Measurements from ENCODE around the gene PDXP.
"Not testable (repeated sequence)": the region's sequence is repeated elsewhere in the genome, so short reads cannot be mapped to it uniquely, and the experiment has no call there.

Gene PDXP

GRCh38 chr22:37647317-37647716, 11.2 kb upstream of the PDXP start:
- DNase-seq: no peak

DNA sequence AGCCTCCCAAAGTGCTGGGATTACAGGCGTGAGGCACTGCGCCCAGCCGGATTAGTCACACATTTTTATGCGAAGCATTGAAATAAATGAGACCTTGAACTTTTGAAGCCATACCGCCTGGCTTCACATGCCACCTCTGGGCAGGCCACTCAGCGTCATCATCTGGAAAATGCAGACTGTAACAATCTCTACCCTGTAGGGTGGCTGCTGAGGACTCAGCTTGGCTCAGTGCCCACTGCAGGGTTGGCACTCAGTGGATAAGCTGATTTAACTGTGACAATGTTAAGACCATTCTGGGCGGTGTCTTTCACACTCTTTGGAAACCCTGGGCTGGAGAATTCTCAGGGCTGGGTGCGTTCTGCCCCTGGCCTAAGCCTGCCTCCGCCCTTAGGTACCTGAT, 10.6 kb upstream of the PDXP start:
- no peak for DNase-seq

- no peak for DNase-seq
Measured at GRCh38 chr22:37650463-37651136, 7.9 kb upstream of the PDXP start.

- no peak for DNase-seq
Measured at GRCh38 chr22:37654563-37655251, 3.8 kb upstream of the PDXP start.

DNA sequence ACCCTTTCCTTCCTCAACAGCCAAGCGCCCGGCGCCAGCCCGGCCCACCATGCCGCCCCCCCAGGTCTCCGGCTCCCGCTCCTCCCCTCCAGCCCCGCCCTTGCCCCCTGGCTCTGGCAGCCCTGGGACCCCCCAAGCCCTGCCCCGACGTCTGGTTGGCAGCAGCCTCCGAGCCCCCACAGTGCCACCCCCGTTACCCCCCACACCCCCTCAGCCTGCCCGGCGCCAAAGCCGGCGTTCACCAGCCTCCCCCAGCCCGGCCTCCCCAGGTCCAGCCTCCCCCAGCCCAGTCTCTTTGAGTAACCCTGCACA, 3.3 kb upstream of the PDXP start:
- no peak for DNase-seq

- DNase-seq: not testable (repeated sequence)
Measured at GRCh38 chr22:37656583-37656982, 1.9 kb upstream of the PDXP start.

DNA sequence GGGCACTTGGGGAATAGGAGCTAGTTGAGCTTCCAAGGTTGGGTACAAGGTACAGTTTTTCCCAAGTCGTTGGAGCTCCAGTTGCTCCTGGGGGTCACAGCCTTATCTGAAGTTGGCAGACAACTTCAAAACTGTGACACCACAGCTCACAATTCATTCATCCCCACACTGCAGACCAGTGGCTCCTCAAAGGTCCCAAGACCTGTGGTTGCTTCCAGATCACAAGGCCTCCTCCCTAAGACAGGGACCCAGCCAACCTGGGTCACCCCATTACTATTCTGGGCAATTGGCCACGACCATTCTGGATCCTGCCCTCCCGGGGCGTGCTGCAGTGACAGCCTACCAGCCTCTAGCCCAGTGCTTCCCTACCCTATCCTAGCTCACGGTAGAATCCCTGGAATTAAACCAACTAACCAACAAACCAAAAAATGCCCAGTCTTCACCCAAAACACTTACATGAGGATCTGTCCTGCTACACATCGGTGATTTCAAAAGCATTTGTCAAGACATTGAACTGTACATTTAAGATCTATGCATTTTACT, 862 bp upstream of the PDXP start:
- no peak for DNase-seq

- DNase-seq: peak in 1 of 2 donors; percentile 53
Measured at GRCh38 chr22:37659066-37659896, 758 bp downstream of the PDXP start.

DNA sequence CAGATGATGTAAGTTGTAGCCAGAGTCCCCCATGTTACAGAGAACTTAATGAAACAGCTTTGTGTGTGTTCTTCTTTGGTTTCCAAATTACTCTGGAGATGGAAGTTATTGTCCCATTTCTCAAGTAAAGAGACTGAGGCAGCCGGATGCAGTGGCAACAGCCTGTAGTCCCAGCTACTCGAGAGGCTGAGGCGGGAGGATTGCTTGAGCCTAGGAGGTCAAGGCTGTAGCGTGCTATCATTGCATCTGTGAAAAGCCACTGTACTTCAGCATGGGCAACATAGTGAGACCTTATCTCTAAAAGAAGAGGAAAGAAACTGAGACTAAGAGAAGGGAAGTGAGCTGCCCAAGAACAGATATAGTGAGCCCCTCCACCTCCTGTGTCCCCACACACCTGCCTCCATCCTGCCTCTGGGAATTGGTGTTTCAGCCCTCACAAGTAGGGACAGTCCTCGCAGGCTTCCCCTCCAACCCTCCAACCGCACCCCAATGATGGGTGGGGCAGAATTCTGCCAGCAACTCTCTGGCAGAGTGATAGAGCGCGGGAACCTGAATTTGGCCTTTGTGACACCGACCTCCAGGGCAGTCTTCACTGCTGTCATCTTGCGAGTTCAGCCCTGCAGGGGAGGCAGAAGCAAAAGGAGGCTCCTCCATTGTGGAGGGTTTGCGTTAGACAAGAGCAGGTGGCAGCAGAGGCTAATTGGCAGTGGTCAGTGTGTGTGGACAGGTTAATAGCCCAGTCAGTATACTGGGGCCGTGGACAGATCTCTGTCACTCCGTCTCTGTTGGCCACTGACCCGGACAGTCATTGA, 1.6 kb downstream of the PDXP start:
- no peak for DNase-seq

DNA sequence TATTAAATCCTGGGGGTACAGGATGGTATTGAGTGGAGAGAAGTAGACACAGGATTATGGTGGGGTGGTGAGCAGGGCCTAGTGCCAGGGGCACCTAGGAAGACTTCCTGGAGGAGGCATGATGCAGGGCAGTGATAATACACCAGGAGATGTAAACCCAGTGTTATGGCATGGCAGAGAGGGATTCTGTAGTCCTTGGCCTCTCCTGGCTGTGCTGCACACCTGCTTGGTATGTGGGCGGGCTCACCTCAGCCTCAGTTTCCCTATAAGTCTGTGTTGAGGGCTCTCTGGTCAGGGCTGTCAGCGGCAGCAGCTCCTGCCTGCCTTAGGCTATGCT, 2.2 kb downstream of the PDXP start:
- DNase-seq: no peak

- peak in 1 of 2 donors; percentile 20 for DNase-seq
Measured at GRCh38 chr22:37661160-37661924, 2.8 kb downstream of the PDXP start.

- peak; percentile 62 to 80 for DNase-seq
Measured at GRCh38 chr22:37662039-37662438, 3.5 kb downstream of the PDXP start.

DNA sequence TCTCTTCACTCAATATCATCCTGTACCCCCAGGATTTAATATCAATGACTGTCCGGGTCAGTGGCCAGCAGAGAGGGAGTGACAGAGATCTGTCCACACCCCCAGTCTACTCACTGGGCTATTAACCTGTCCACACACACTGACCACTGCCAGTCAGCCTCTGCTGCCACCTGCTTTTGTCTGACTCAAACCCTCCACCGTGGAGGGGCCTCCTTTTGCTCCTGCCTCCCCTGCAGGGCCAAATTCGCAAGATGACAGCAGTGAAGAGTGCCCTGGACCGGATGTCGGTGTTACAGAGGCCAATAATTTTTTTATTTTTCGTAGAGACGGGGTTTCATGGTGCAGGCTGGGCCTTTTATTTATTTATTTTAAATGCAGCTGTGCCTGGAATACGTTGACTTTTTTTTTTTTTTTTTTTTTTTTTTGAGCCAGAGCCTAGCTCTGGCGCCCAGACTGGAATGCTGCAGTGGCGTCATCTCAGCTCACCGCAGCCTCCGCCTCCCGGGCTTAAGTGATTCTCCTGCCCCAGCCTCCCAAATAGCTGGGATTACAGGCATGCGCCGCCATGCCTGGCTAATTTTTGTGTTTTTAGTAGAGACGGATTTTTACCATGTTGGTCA, 5.1 kb downstream of the PDXP start:
- DNase-seq: no peak

GRCh38 chr22:37664249-37665101, 6.0 kb downstream of the PDXP start:
- no peak for DNase-seq

- no peak for DNase-seq
Measured at GRCh38 chr22:37665487-37665886, 7.0 kb downstream of the PDXP start.

DNA sequence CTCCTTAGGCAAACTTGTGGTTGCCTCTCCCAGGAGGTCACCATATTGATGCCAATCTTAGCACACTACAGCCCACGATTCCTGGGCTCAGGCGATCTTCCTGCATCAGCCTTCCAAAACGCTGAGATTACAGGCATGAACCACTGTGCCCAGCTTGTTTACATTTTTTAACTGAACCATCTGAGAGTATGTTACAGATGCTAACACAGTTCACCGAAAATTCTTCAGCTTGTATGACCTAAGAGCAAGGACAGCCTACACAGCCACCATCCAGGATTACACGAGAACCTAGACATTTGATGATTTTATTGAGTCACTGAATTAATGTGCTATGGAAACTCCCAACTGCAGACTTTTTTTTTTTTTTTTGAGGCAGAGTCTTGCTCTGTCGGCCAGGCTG, 11.1 kb downstream of the PDXP start:
- DNase-seq: no peak

DNA sequence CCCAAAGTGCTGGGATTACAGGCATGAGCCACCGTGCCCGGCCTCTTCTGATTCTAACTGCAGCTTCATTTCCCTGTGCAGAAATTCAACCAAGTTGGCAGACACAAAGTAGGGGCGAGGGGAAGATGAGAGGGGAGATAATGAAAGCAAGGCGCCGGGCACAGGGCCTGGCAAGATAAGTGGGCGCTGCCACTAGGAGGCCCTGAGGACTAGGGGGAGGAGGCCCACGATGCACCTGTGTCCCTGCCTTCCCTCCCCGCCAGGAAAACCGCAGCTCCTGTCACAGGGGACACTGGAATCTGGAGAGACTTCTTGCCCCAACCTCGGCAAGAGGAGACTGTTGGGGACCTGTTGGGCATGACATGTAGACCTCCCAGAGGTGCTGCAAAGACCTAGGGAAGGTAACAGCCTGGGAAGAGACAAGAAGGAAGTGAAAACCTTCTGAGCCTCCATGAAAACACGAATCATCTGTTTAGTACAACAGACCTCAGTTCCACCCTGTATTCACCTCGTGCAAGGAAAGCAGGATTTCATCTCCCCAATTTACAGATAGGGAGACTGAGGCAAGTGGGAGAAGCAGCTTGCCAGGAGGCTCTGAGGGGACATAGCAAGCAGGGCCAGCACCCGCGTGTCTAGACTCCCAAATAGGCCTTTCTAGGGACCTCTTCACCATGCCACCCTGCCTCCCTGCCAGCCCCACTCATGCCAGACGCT, 13.8 kb downstream of the PDXP start:
- DNase-seq: no peak

- no peak for DNase-seq
Measured at GRCh38 chr22:37672920-37673455, 14.5 kb downstream of the PDXP start.

GRCh38 chr22:37674248-37674647, 15.7 kb downstream of the PDXP start:
- DNase-seq: no peak
